GM19193 (cell line): ENCODE measurements around the gene HOXC12.

Source experiments
- POLR2A ChIP-seq: IDR thresholded peaks from 4 replicates; pipeline ENCODE4 v1.6.1; 2011; ENCODE audit not compliant: insufficient read depth, insufficient read length; ENCODE audit errors: extremely low read depth

HOXC12 gene

GRCh38 chr12:53937099-53937498, 17.6 kb upstream of the HOXC12 start:
- TF ChIP-seq POLR2A = no peak

GRCh38 chr12:53937596-53938325, 16.9 kb upstream of the HOXC12 start:
- TF ChIP-seq POLR2A = no peak

- no peak for TF ChIP-seq POLR2A
Observed at GRCh38 chr12:53938326-53939140, 16.2 kb upstream of the HOXC12 start, which contains the start of gene HOXC13. HOXC13 (plus strand) TSS chr12:53938831; CDS start chr12:53938907, 76 bp downstream.

DNA sequence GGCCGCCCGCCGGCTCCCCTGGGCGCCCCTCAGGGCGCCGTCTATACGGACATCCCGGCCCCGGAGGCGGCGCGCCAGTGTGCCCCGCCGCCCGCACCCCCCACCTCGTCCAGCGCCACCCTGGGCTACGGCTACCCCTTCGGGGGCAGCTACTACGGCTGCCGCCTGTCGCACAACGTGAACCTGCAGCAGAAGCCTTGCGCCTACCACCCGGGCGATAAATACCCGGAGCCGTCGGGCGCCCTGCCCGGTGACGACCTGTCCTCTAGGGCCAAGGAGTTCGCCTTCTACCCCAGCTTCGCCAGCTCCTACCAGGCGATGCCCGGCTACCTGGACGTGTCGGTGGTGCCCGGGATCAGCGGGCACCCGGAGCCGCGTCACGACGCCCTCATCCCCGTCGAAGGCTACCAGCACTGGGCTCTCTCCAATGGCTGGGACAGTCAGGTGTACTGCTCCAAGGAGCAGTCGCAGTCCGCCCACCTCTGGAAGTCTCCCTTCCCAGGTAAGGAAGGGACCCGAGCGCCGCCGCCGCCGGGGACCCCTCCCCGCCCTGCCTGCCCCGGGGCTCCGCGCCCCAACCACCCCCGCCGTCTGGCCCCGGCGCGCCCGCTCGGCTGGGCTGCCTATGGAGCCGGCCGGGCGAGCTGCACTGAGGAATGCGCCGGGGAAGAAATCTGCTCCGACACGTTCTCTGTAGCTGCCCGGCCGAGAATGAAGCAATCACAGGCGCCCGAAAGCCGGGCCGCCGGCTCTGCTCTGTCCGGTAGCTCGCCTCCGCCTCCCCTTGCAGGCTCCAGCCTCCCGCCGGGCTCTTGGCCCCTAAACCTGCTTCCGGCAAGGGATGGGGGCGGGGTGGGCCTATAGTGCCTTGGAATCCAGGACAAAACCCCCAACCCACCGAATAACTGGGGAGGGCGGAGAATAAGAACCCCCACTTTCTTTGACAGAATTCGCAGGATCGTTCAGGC, 15.3 kb upstream of the HOXC12 start:
- no peak for TF ChIP-seq POLR2A

DNA sequence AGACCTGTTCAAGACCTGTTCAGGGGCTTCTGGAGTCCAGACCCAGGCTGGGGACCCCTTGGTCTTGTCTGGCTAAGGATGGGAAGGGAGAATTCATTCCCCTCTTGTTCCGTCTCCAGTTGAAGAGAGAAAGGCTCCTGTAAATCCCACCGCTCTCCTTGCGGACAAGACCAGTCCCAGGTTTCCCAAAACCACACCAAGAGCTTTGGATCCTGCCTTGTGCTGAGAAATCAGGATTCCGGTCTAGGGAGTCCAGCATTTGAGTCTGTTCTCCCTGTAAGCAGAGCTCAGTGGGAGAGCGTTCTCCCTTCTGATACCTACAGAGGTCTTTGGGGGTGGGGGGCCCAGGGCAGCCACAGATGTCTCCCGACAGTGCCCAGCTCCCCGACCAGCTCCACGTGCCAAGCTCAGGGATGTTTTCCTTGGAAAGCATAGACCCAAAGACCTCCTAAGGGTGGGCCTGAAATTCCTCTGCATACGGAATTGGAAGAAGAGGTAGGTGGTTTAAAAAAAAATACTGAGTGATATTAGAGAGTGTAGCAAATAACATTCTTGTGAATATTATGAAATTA, 14.2 kb upstream of the HOXC12 start:
- TF ChIP-seq POLR2A = no peak

DNA sequence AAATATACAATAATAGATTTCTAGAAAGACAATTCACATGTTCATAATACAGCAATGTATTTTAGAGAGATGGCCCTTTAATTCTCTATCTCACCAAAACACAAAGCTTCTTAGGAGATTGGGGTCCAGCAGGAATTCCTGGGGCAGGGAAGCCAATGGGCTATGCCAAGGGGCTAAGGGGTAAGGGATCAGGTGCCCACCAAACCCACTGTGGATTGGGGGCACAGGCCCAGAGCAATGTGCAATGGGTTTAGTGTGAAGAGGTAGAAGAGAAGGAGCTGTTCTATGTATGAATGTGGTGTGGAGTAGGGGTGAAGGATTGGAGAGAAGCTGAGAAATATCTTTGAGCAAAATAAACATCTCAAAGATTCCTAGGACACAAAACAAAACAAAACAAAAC, 13.5 kb upstream of the HOXC12 start:
- no peak for TF ChIP-seq POLR2A

DNA sequence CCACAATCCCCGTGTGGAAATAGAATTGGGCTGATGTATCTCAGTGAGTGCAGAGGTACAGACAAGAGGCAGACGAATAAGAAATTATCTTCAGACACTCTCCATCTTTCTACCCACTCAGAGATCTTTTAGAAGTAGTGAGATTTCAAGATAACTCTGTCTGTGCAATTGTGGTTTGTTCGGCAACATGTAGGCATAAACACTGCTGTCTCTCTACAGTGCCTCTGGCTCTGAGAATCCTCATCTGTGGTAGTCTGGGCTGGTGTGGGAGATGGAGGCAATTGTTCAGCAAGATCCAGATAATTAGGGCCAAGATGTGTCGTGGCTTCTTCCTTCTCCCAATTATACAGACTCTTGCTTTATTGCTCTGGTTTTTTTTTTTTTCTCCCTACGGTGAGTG, 13.0 kb upstream of the HOXC12 start:
- TF ChIP-seq POLR2A = no peak

DNA sequence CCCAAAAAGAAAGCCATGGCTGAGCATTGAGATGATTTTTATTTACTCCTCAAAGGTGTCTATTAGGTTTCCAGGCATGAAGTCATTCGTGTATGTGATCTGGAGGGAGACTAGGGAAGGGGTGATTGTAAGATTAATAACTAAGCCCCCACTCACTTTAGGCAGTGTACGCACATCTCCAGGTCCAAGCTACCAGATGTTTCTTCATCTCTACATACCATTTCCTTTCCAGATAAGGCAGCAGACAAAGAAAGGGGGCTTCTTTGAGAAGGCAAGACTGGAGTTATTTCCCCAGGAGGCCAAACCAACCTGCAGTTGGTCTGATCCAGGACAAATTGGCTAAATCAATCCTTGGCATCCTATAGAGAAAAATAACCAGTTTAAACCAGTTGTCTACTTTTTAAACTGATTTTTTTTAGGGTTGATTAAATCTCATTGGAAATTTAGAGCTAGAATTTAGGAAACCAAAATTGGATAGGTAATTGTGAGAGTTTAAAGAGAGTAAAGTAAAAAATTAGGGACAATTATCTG, 12.2 kb upstream of the HOXC12 start:
- TF ChIP-seq POLR2A = no peak

- no peak for TF ChIP-seq POLR2A
Observed at GRCh38 chr12:53944209-53944608, 10.5 kb upstream of the HOXC12 start.

- TF ChIP-seq POLR2A = no peak
Observed at GRCh38 chr12:53944907-53945847, 9.5 kb upstream of the HOXC12 start.

GRCh38 chr12:53947743-53948142, 7.0 kb upstream of the HOXC12 start:
- no peak for TF ChIP-seq POLR2A

DNA sequence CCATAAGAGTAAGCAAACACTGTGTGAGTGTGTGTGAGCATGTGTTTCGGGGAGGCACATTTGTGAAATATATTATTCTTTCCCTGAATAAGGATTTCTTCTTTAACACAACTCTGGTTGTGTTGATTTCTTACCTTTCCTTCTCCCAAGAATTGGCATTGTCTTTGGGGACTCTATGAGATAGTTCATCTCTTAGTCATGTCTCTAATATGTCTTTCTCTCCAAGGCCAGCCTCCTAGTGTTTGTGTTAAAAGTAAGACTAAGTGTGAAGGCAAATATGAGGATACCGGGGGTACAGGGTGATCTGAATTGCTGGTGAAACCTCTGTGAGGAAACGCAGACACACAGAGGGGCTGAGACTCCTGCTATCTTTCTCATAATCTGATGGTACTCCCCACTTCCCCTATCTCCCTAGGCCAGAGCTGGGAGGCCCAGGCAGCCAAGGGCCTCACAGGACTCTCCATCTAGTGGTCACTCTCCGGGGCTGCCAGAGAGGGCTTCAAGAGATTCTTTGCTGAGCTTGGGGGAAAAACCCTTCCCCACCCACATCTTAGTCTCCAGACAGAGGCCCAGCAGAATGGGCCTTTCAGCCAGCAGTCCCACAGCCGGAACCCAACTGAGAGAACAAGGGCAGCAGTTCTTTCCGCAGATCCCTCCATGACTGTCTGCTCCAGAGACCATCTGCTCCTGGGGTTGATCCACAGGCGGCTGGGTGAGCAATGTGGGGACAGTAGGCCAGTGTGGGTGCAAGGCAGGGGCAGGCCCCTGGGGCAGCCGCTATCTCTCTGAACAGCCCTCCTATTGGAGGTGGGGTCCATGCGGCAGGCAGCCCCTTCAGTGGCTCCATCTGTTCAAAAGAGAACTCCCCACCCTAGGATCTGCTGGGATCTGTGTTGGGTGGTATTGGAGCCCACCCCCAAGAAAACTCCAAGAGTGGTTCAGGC, 5.8 kb upstream of the HOXC12 start:
- no peak for TF ChIP-seq POLR2A
